IgD-negative memory B cell (primary cell): Measurements from ENCODE around the gene PLA2G4E. TPM values are rescaled to one million over a fixed set of nuclear protein-coding genes. Genes with fewer than 3 reads are reported as not detected.
A peak's percentile ranks its signal among the peaks of the same experiment; 100 is the strongest.

Experiments
- H3K27ac Mint-ChIP-seq, 3 donors: one replicate each; pipeline ENCODE4 v1.8.0; 2020 to 2022; ENCODE audit warnings: mild to moderate bottlenecking in 3 of 3, mixed read lengths in 3 of 3, moderate library complexity in 1 of 3
- H3K27me3 Mint-ChIP-seq: one replicate; pipeline ENCODE4 v1.8.0; 2021; ENCODE audit warnings: mixed read lengths
- H3K36me3 Mint-ChIP-seq: one replicate; pipeline ENCODE4 v1.8.0; 2020; ENCODE audit warnings: mild to moderate bottlenecking, mixed read lengths
- H3K4me1 Mint-ChIP-seq, 3 donors: one replicate each; pipeline ENCODE4 v1.8.0; 2020 to 2022; ENCODE audit warnings: mixed read lengths in 3 of 3, mild to moderate bottlenecking in 1 of 3
- H3K4me3 Mint-ChIP-seq, 4 donors: one replicate each; pipeline ENCODE4 v1.8.0; 2020 to 2022; ENCODE audit warnings: mild to moderate bottlenecking in 4 of 4, mixed read lengths in 4 of 4, moderate library complexity in 3 of 4
- H3K9me3 Mint-ChIP-seq, 3 donors: one replicate each; pipeline ENCODE4 v1.8.0; 2020 to 2021; ENCODE audit warnings: mixed read lengths in 3 of 3, mild to moderate bottlenecking in 1 of 3
- polyA plus RNA-seq: library from polyadenylated mRNA; unstranded; fragments of 300-500 nt; fragmentation: Illumina TruSeq; gene quantifications from one replicate; pipeline ENCODE4 v1.2.3, GENCODE V29; 2021

PLA2G4E gene
- polyA plus RNA-seq, result not detected

GRCh38 chr15:42020713-42021273 is at the start of gene PLA2G4E:
Gene PLA2G4E (minus strand): TSS chr15:42021042. CDS start chr15:42021030, 12 bp downstream.
- H3K27me3 Mint-ChIP-seq, result peaks cover 10% of the 10 kb centered on the region
- H3K4me1 Mint-ChIP-seq, result no peaks in the 10 kb centered on the region
- peaks cover 0 to 2% (median 0%) of the 10 kb centered on the region in 3 donors for H3K9me3 Mint-ChIP-seq
- no peaks in the 10 kb centered on the region for H3K36me3 Mint-ChIP-seq
- H3K4me3 Mint-ChIP-seq, result no peak within 1 kb of the TSS
- peak within 1 kb of the TSS in 1 of 3 donors; percentile 53 for H3K27ac Mint-ChIP-seq

GRCh38 chr15:42070279-42070975 is 49.6 kb upstream of the PLA2G4E start:
- H3K27me3 Mint-ChIP-seq, result peaks cover 12% of the 10 kb centered on the region
- H3K4me3 Mint-ChIP-seq, result no peak overlapping the region
- H3K4me1 Mint-ChIP-seq, result peaks cover 0 to 2% (median 0%) of the 10 kb centered on the region in 3 donors

GRCh38 chr15:42069496-42070278 is 48.8 kb upstream of the PLA2G4E start:
- H3K27ac Mint-ChIP-seq, result no peak overlapping the region
- peaks cover 0 to 2% (median 0%) of the 10 kb centered on the region in 3 donors for H3K4me1 Mint-ChIP-seq
- peaks cover 15% of the 10 kb centered on the region for H3K27me3 Mint-ChIP-seq
- peaks cover 0 to 11% (median 5%) of the 10 kb centered on the region in 3 donors for H3K9me3 Mint-ChIP-seq
- no peaks in the 10 kb centered on the region for H3K36me3 Mint-ChIP-seq
- no peak overlapping the region for H3K4me3 Mint-ChIP-seq

More at GRCh38 chr15:42070279-42070975, 49.6 kb upstream of the PLA2G4E start:
- H3K36me3 Mint-ChIP-seq, result no peaks in the 10 kb centered on the region
- H3K27ac Mint-ChIP-seq, result peak overlapping the region in 1 of 3 donors; percentile 59
- H3K9me3 Mint-ChIP-seq, result peaks cover 0 to 11% (median 5%) of the 10 kb centered on the region in 3 donors

- Mint-ChIP-seq H3K27ac (no peak overlapping the region), H3K27me3 (peaks cover 15% of the 10 kb centered on the region), H3K36me3 (no peaks in the 10 kb centered on the region), H3K4me3 (no peak overlapping the region), H3K4me1 (peaks cover 0 to 2% (median 0%) of the 10 kb centered on the region in 3 donors), H3K9me3 (peaks cover 0 to 11% (median 5%) of the 10 kb centered on the region in 3 donors)
These were observed 48.2 kb upstream of the PLA2G4E start for GRCh38 chr15:42069025-42069424.

- Mint-ChIP-seq H3K36me3 (no peaks in the 10 kb centered on the region), H3K9me3 (peaks cover 0 to 11% (median 5%) of the 10 kb centered on the region in 3 donors), H3K27ac (no peak overlapping the region), H3K4me3 (peak overlapping the region in 1 of 4 donors; percentile 29), H3K27me3 (peaks cover 15% of the 10 kb centered on the region), H3K4me1 (peaks cover 0 to 2% (median 0%) of the 10 kb centered on the region in 3 donors)
These were observed 47.8 kb upstream of the PLA2G4E start for GRCh38 chr15:42068601-42069000.

- peaks cover 15% of the 10 kb centered on the region for H3K27me3 Mint-ChIP-seq
- peaks cover 0 to 2% (median 0%) of the 10 kb centered on the region in 3 donors for H3K4me1 Mint-ChIP-seq
- peaks cover 0 to 11% (median 5%) of the 10 kb centered on the region in 3 donors for H3K9me3 Mint-ChIP-seq
- no peaks in the 10 kb centered on the region for H3K36me3 Mint-ChIP-seq
- H3K27ac Mint-ChIP-seq, result peak overlapping the region in 1 of 3 donors; percentile 38
- H3K4me3 Mint-ChIP-seq, result no peak overlapping the region
These were observed 46.0 kb upstream of the PLA2G4E start for GRCh38 chr15:42066764-42067415.

GRCh38 chr15:42065468-42065867 is 44.6 kb upstream of the PLA2G4E start:
- H3K4me3 Mint-ChIP-seq, result no peak overlapping the region
- peak overlapping the region in 1 of 3 donors; percentile 83 for H3K27ac Mint-ChIP-seq
- peaks cover 0 to 2% (median 0%) of the 10 kb centered on the region in 3 donors for H3K4me1 Mint-ChIP-seq
- no peaks in the 10 kb centered on the region for H3K36me3 Mint-ChIP-seq
- H3K27me3 Mint-ChIP-seq, result peaks cover 15% of the 10 kb centered on the region
- peaks cover 0 to 11% (median 5%) of the 10 kb centered on the region in 3 donors for H3K9me3 Mint-ChIP-seq

GRCh38 chr15:42065033-42065432 is 44.2 kb upstream of the PLA2G4E start:
- peak overlapping the region in 1 of 3 donors; percentile 83 for H3K27ac Mint-ChIP-seq
- peaks cover 15% of the 10 kb centered on the region for H3K27me3 Mint-ChIP-seq
- no peak overlapping the region for H3K4me3 Mint-ChIP-seq
- peaks cover 0 to 11% (median 5%) of the 10 kb centered on the region in 3 donors for H3K9me3 Mint-ChIP-seq
- peaks cover 0 to 2% (median 0%) of the 10 kb centered on the region in 3 donors for H3K4me1 Mint-ChIP-seq
- H3K36me3 Mint-ChIP-seq, result no peaks in the 10 kb centered on the region

- Mint-ChIP-seq H3K36me3 (no peaks in the 10 kb centered on the region), H3K27ac (peak overlapping the region in 1 of 3 donors; percentile 83), H3K27me3 (peaks cover 14% of the 10 kb centered on the region), H3K4me3 (no peak overlapping the region), H3K4me1 (peaks cover 0 to 2% (median 0%) of the 10 kb centered on the region in 3 donors), H3K9me3 (peaks cover 0 to 11% (median 5%) of the 10 kb centered on the region in 3 donors)
These were observed 43.4 kb upstream of the PLA2G4E start for GRCh38 chr15:42064271-42064670.

GRCh38 chr15:42063122-42063848 is 42.4 kb upstream of the PLA2G4E start:
- Mint-ChIP-seq H3K27ac (peak overlapping the region in 1 of 3 donors; percentile 39), H3K36me3 (no peaks in the 10 kb centered on the region), H3K4me3 (no peak overlapping the region), H3K9me3 (peaks cover 0 to 11% (median 5%) of the 10 kb centered on the region in 3 donors), H3K27me3 (peaks cover 12% of the 10 kb centered on the region), H3K4me1 (peaks cover 0 to 2% (median 0%) of the 10 kb centered on the region in 3 donors)

GRCh38 chr15:42062284-42062806 is 41.5 kb upstream of the PLA2G4E start:
- Mint-ChIP-seq H3K4me1 (peaks cover 0 to 2% (median 1%) of the 10 kb centered on the region in 3 donors), H3K27ac (no peak overlapping the region), H3K9me3 (peaks cover 0 to 9% (median 0%) of the 10 kb centered on the region in 3 donors), H3K4me3 (no peak overlapping the region), H3K27me3 (peaks cover 18% of the 10 kb centered on the region), H3K36me3 (no peaks in the 10 kb centered on the region)

GRCh38 chr15:42060797-42061196 is 40.0 kb upstream of the PLA2G4E start:
- Mint-ChIP-seq H3K27ac (no peak overlapping the region), H3K4me3 (no peak overlapping the region), H3K4me1 (peaks cover 0 to 6% (median 2%) of the 10 kb centered on the region in 3 donors), H3K9me3 (peaks cover 0 to 3% (median 0%) of the 10 kb centered on the region in 3 donors), H3K36me3 (no peaks in the 10 kb centered on the region), H3K27me3 (peaks cover 23% of the 10 kb centered on the region)

- Mint-ChIP-seq H3K9me3 (peaks cover 0 to 3% (median 0%) of the 10 kb centered on the region in 3 donors), H3K27ac (no peak overlapping the region), H3K4me1 (peaks cover 0 to 6% (median 2%) of the 10 kb centered on the region in 3 donors), H3K27me3 (peaks cover 22% of the 10 kb centered on the region), H3K4me3 (no peak overlapping the region), H3K36me3 (no peaks in the 10 kb centered on the region)
These were observed 39.6 kb upstream of the PLA2G4E start for GRCh38 chr15:42060477-42060763.
